ENCODE measurements around the gene LRRC8D.
"Not testable (repeated sequence)": the region's sequence is repeated elsewhere in the genome, so short reads cannot be mapped to it uniquely, and the experiment has no call there.

The LRRC8D gene

DNA sequence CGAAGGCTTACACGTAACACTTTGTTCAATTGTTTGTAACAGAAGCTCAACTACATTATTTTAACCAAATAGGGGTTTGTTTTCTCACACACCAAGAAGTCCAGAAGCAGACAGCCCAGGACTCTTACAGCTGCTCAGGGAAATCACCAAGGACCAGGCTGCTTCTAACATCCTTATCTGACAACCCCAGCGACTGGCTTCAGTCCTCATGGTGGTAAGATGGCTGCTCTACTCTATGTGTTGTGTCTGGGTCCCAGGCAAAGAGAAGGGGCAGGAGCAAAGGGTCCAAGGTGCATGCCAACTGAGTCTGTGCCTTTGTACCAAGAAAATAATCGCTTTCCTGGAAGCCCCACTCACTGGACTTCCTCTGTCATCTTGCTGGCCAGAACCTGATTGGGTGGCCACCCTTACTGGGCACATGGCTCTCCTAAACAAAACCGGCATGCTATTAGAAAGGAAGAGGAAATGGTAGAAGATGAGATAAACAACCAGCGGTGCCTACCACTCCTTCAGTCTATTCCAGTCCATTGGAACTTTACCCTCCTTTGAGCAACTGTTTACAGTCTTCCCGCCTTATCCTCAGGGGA lies 34.1 kb upstream of the LRRC8D start:
- no peaks in the 10 kb centered on the region for H3K36me3 ChIP-seq (ENCODE audit: insufficient read depth, insufficient read length, low read length)
- H3K27me3 ChIP-seq (ENCODE audit: insufficient read depth, insufficient read length): no peaks in the 10 kb centered on the region
- H3K4me3 ChIP-seq (ENCODE audit: insufficient read length, low read depth): no peak overlapping the region
- no peak overlapping the region for H3K9ac ChIP-seq (ENCODE audit: insufficient read length, low read depth)
- H3K9me3 ChIP-seq (ENCODE audit: insufficient read depth, low read length): no peaks in the 10 kb centered on the region
- TF ChIP-seq ZNF274 (IDR thresholded peaks at IDR 0.05; ENCODE audit: low read depth, low read length): no peak
- no peak for TF ChIP-seq SUZ12 (IDR thresholded peaks at IDR 0.05; ENCODE audit: extremely low read depth, insufficient read depth, insufficient read length)
- TF ChIP-seq YY1 (IDR thresholded peaks at IDR 0.05; ENCODE audit: insufficient read depth, insufficient read length): no peak
- no peak for DNase-seq (ENCODE audit: low read depth, low spot score)
- no peaks in the 10 kb centered on the region for H3K4me1 ChIP-seq (ENCODE audit: insufficient read depth, insufficient read length)

DNA sequence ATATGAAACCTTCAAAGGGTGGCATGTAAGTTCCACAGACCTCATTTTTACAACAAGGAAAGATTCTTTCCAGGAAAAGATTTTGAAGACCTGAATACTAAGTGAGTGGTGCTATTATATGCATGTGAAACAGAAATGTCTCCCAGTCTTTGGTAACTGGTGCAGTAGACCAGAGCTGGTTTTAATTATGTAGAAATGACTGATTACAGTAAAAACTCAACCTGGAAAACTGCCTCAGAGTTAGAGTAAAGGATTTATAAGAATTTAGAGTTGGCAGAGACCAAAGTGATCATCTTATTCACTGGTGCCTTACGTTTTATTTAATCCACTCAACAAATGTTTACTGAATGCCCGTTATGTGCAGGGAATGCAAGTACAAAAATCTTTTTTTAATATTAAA lies 30.2 kb upstream of the LRRC8D start:
- no peaks in the 10 kb centered on the region for H3K4me1 ChIP-seq (ENCODE audit: insufficient read depth, insufficient read length)
- H3K27me3 ChIP-seq (ENCODE audit: insufficient read depth, insufficient read length): no peaks in the 10 kb centered on the region
- no peaks in the 10 kb centered on the region for H3K36me3 ChIP-seq (ENCODE audit: insufficient read depth, insufficient read length, low read length)
- no peak for DNase-seq (ENCODE audit: low read depth, low spot score)
- TF ChIP-seq ZNF274 (IDR thresholded peaks at IDR 0.05; ENCODE audit: low read depth, low read length): no peak
- no peak for TF ChIP-seq YY1 (IDR thresholded peaks at IDR 0.05; ENCODE audit: insufficient read depth, insufficient read length)
- TF ChIP-seq SUZ12 (IDR thresholded peaks at IDR 0.05; ENCODE audit: extremely low read depth, insufficient read depth, insufficient read length): no peak
- no peak overlapping the region for H3K9ac ChIP-seq (ENCODE audit: insufficient read length, low read depth)
- H3K4me3 ChIP-seq (ENCODE audit: insufficient read length, low read depth): no peak overlapping the region
- no peaks in the 10 kb centered on the region for H3K9me3 ChIP-seq (ENCODE audit: insufficient read depth, low read length)

DNA sequence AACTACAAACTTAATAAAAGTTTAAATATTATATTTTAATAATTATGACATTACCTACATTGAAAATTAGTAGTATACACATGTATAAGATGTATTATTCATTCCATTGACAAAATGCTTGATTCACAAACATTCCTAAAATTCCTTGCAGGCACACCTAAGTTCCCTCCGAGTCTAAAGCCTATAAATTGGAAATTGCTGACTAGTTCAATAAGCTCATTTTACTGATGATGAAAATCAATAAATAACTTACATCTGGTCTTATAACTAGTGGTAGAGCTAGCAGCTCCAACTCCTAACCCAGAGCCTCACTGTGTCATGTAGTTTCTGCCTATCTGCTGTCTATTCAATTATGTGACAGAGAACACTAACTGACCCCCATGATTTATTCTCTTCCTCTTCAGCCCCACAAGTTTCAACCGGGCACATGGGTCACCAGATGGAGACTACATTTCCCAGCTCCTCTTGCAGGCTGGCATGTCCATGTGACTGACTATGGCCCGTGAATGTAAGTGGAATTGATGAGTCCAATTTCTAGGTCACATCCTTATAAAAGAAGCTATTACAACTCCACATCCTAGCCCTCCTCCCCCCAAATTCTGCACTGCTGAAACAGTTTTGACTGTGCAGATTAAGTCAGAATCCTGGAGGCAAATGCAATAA lies 29.6 kb upstream of the LRRC8D start:
- no peak for DNase-seq (ENCODE audit: low read depth, low spot score)
- H3K9me3 ChIP-seq (ENCODE audit: insufficient read depth, low read length): no peaks in the 10 kb centered on the region
- no peaks in the 10 kb centered on the region for H3K4me1 ChIP-seq (ENCODE audit: insufficient read depth, insufficient read length)
- no peaks in the 10 kb centered on the region for H3K36me3 ChIP-seq (ENCODE audit: insufficient read depth, insufficient read length, low read length)
- no peak overlapping the region for H3K9ac ChIP-seq (ENCODE audit: insufficient read length, low read depth)
- TF ChIP-seq SUZ12 (IDR thresholded peaks at IDR 0.05; ENCODE audit: extremely low read depth, insufficient read depth, insufficient read length) (no peak), ZNF274 (IDR thresholded peaks at IDR 0.05; ENCODE audit: low read depth, low read length) (no peak), YY1 (IDR thresholded peaks at IDR 0.05; ENCODE audit: insufficient read depth, insufficient read length) (no peak)
- H3K4me3 ChIP-seq (ENCODE audit: insufficient read length, low read depth): no peak overlapping the region
- no peaks in the 10 kb centered on the region for H3K27me3 ChIP-seq (ENCODE audit: insufficient read depth, insufficient read length)

DNA sequence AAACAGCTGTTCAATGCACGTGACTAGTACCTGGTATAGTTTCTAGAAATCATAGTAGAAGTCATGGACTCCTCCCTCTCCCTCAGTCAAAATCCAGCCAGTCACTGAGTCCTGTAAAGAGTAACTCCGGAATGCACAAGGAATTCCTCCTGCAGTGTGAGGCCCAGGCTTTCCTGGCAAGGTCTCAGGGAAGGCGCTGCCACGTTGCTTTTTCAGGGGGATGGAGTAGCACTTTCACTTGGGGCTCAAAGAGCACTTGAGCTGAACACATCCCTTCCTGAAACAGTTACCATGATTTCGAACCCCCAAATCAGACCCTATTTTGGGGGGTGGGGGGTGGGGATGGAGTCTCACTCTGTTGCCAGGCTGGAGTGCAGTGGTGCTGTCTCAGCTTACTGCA lies 26.4 kb upstream of the LRRC8D start:
- H3K9me3 ChIP-seq (ENCODE audit: insufficient read depth, low read length): no peaks in the 10 kb centered on the region
- no peak overlapping the region for H3K9ac ChIP-seq (ENCODE audit: insufficient read length, low read depth)
- no peaks in the 10 kb centered on the region for H3K36me3 ChIP-seq (ENCODE audit: insufficient read depth, insufficient read length, low read length)
- no peaks in the 10 kb centered on the region for H3K27me3 ChIP-seq (ENCODE audit: insufficient read depth, insufficient read length)
- DNase-seq (ENCODE audit: low read depth, low spot score): peak; percentile 57
- no peaks in the 10 kb centered on the region for H3K4me1 ChIP-seq (ENCODE audit: insufficient read depth, insufficient read length)
- no peak overlapping the region for H3K4me3 ChIP-seq (ENCODE audit: insufficient read length, low read depth)
- no peak for TF ChIP-seq SUZ12 (IDR thresholded peaks at IDR 0.05; ENCODE audit: extremely low read depth, insufficient read depth, insufficient read length)
- TF ChIP-seq ZNF274 (IDR thresholded peaks at IDR 0.05; ENCODE audit: low read depth, low read length): no peak
- TF ChIP-seq YY1 (IDR thresholded peaks at IDR 0.05; ENCODE audit: insufficient read depth, insufficient read length): no peak

DNA sequence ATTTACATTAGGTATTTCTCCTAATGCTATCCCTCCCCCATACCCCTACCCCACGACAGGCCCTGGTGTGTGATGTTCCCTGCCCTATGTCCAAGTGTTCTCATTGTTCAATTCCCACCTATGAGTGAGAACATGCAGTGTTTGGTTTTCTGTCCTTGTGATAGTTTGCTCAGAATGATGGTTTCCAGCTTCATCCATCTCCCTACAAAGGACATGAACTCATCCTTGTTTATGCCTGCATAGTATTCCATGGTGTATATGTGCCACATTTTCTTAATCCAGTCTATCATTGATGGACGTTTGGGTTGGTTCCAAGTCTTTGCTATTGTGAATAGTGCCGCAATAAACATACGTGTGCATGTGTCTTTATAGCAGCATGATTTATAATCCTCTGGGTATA lies 25.3 kb upstream of the LRRC8D start:
- H3K4me3 ChIP-seq (ENCODE audit: insufficient read length, low read depth); H3K36me3 ChIP-seq (ENCODE audit: insufficient read depth, insufficient read length, low read length); H3K9ac ChIP-seq (ENCODE audit: insufficient read length, low read depth); H3K9me3 ChIP-seq (ENCODE audit: insufficient read depth, low read length); DNase-seq (ENCODE audit: low read depth, low spot score); H3K27me3 ChIP-seq (ENCODE audit: insufficient read depth, insufficient read length); H3K4me1 ChIP-seq (ENCODE audit: insufficient read depth, insufficient read length): not testable (repeated sequence)

DNA sequence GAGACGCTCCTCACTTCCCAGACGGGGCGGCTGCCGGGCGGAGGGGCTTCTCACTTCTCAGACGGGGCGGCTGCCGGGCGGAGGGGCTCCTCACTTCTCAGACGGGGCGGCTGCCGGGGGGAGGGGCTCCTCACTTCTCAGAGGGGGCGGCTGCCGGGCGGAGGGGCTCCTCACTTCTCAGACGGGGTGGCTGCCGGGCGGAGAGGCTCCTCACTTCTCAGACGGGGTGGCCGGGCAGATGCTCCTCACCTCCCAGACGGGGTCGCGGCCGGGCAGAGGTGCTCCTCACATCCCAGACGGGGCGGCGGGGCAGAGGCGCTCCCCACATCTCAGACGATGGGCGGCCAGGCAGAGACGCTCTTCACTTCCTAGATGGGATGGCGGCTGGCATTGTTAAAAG lies 23.0 kb upstream of the LRRC8D start:
- not testable (repeated sequence) for H3K9me3 ChIP-seq (ENCODE audit: insufficient read depth, low read length); H3K27me3 ChIP-seq (ENCODE audit: insufficient read depth, insufficient read length); DNase-seq (ENCODE audit: low read depth, low spot score); H3K36me3 ChIP-seq (ENCODE audit: insufficient read depth, insufficient read length, low read length); H3K9ac ChIP-seq (ENCODE audit: insufficient read length, low read depth); H3K4me1 ChIP-seq (ENCODE audit: insufficient read depth, insufficient read length); H3K4me3 ChIP-seq (ENCODE audit: insufficient read length, low read depth)

DNA sequence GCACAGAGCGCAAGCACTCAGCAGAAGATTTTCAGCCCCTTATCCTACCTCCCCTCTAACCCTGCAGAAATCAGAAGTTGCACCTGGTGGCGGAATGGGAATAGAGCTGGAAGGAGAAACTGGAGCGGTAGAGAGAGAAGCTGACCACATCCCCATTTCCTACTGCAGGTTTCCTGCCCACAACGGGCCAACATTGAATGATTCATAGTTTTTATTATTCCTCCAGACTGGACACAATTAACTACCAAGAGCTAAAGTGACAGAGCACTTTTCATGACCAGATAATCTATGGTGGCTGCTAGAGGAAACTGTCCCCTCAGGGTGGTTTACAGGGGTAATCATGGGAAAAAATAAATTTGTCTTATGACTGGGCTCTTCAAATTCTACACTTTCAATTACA lies 21.3 kb upstream of the LRRC8D start:
- no peak for DNase-seq (ENCODE audit: low read depth, low spot score)
- H3K4me3 ChIP-seq (ENCODE audit: insufficient read length, low read depth): no peak overlapping the region
- H3K9me3 ChIP-seq (ENCODE audit: insufficient read depth, low read length): no peaks in the 10 kb centered on the region
- H3K27me3 ChIP-seq (ENCODE audit: insufficient read depth, insufficient read length): no peaks in the 10 kb centered on the region
- H3K9ac ChIP-seq (ENCODE audit: insufficient read length, low read depth): no peak overlapping the region
- TF ChIP-seq YY1 (IDR thresholded peaks at IDR 0.05; ENCODE audit: insufficient read depth, insufficient read length) (no peak), SUZ12 (IDR thresholded peaks at IDR 0.05; ENCODE audit: extremely low read depth, insufficient read depth, insufficient read length) (no peak), ZNF274 (IDR thresholded peaks at IDR 0.05; ENCODE audit: low read depth, low read length) (no peak)
- no peaks in the 10 kb centered on the region for H3K36me3 ChIP-seq (ENCODE audit: insufficient read depth, insufficient read length, low read length)
- H3K4me1 ChIP-seq (ENCODE audit: insufficient read depth, insufficient read length): no peaks in the 10 kb centered on the region
